Upper lobe of right lung (tissue), 1 donor: ENCODE results near the gene LMBRD2. TPM values are rescaled to one million over a fixed set of nuclear protein-coding genes. Genes with fewer than 3 reads are reported as not detected.

Source experiments
- ATAC-seq: fragments of 200-7000 bp; cut with Tn5 transposase; one replicate; pipeline ENCODE4 v1.9.1; 2020; ENCODE audit warnings: mild to moderate bottlenecking, moderate library complexity
- DNase-seq: peaks from one replicate; pipeline ENCODE4 v3.0.0-alpha.2; 2020
- H3K27ac ChIP-seq: fragments of 200-600 bp; one replicate; pipeline ENCODE4 v1.8.0; 2022
- H3K27me3 ChIP-seq: fragments of 200-600 bp; one replicate; pipeline ENCODE4 v1.8.0; 2022; ENCODE audit warnings: mild to moderate bottlenecking
- H3K36me3 ChIP-seq: fragments of 200-600 bp; one replicate; pipeline ENCODE4 v1.8.0; 2022
- H3K4me1 ChIP-seq: fragments of 200-600 bp; one replicate; pipeline ENCODE4 v1.8.0; 2022
- H3K4me3 ChIP-seq: fragments of 200-600 bp; one replicate; pipeline ENCODE4 v1.8.0; 2022; ENCODE audit warnings: mild to moderate bottlenecking
- H3K9me3 ChIP-seq: fragments of 200-600 bp; one replicate; pipeline ENCODE4 v1.8.0; 2022
- CTCF ChIP-seq: fragments of 200-600 bp; IDR thresholded peaks from one replicate; pipeline ENCODE4 v1.8.0; 2022; ENCODE audit warnings: antibody characterized with exemption
- intact Hi-C: fragments of 100-400 bp; cut with DNase I; formaldehyde crosslinking; loops from one replicate; pipeline ENCODE4 v1.11.0; 2022
- total RNA-seq: library from RNA; stranded (reverse); fragmentation: NEBNext Ultra II Directional; extraction: Animal tissue kit (Norgen Biotek cat#: 25700); gene quantifications from one replicate; pipeline ENCODE4 v1.2.1, GENCODE V29; 2021
- donor health status: DM: no; HTN: yes; CAD: no; lungs with severe emphysema.

LMBRD2 gene
- total RNA-seq, 1 donor from 2014 or later, result 10.0 TPM

- H3K9me3 ChIP-seq, result no peaks in the 10 kb centered on the region
- intact Hi-C loops, result no loop called here
- H3K4me1 ChIP-seq, result no peaks in the 10 kb centered on the region
- DNase-seq (no peak), ATAC-seq (no peak)
- no peak overlapping the region for H3K4me3 ChIP-seq
- TF ChIP-seq CTCF, result no peak
- no peak overlapping the region for H3K27ac ChIP-seq
- peaks cover 78% of the 10 kb centered on the region for H3K36me3 ChIP-seq
- no peaks in the 10 kb centered on the region for H3K27me3 ChIP-seq
These were observed 25.5 kb upstream of the LMBRD2 start for GRCh38 chr5:36177154-36177553.

GRCh38 chr5:36175043-36175442, 23.4 kb upstream of the LMBRD2 start:
- Histone ChIP-seq H3K27ac (no peak overlapping the region), H3K36me3 (peaks cover 79% of the 10 kb centered on the region), H3K27me3 (no peaks in the 10 kb centered on the region), H3K4me3 (no peak overlapping the region), H3K9me3 (no peaks in the 10 kb centered on the region), H3K4me1 (no peaks in the 10 kb centered on the region)
- DNase-seq (no peak), ATAC-seq (no peak)
- intact Hi-C loops, result no loop called here
- TF ChIP-seq CTCF, result no peak

GRCh38 chr5:36174119-36174518, 22.4 kb upstream of the LMBRD2 start:
- H3K27me3 ChIP-seq, result no peaks in the 10 kb centered on the region
- H3K36me3 ChIP-seq, result peaks cover 79% of the 10 kb centered on the region
- intact Hi-C loops, result no loop called here
- no peaks in the 10 kb centered on the region for H3K9me3 ChIP-seq
- H3K27ac ChIP-seq, result no peak overlapping the region
- ATAC-seq, result no peak
- DNase-seq, result no peak
- no peak overlapping the region for H3K4me3 ChIP-seq
- TF ChIP-seq CTCF, result no peak
- H3K4me1 ChIP-seq, result no peaks in the 10 kb centered on the region

GRCh38 chr5:36173426-36173825, 21.7 kb upstream of the LMBRD2 start:
- ATAC-seq, result no peak
- intact Hi-C loops, result no loop called here
- H3K4me3 ChIP-seq, result no peak overlapping the region
- peaks cover 79% of the 10 kb centered on the region for H3K36me3 ChIP-seq
- TF ChIP-seq CTCF, result no peak
- no peaks in the 10 kb centered on the region for H3K4me1 ChIP-seq
- H3K27ac ChIP-seq, result no peak overlapping the region
- no peaks in the 10 kb centered on the region for H3K27me3 ChIP-seq
- H3K9me3 ChIP-seq, result no peaks in the 10 kb centered on the region
- no peak for DNase-seq

GRCh38 chr5:36172599-36172998, 20.9 kb upstream of the LMBRD2 start:
- Histone ChIP-seq H3K4me1 (no peaks in the 10 kb centered on the region), H3K27ac (no peak overlapping the region), H3K9me3 (no peaks in the 10 kb centered on the region), H3K4me3 (no peak overlapping the region), H3K27me3 (no peaks in the 10 kb centered on the region), H3K36me3 (peaks cover 79% of the 10 kb centered on the region)
- no peak for TF ChIP-seq CTCF
- intact Hi-C loops, result no loop called here
- DNase-seq (no peak), ATAC-seq (no peak)

DNA sequence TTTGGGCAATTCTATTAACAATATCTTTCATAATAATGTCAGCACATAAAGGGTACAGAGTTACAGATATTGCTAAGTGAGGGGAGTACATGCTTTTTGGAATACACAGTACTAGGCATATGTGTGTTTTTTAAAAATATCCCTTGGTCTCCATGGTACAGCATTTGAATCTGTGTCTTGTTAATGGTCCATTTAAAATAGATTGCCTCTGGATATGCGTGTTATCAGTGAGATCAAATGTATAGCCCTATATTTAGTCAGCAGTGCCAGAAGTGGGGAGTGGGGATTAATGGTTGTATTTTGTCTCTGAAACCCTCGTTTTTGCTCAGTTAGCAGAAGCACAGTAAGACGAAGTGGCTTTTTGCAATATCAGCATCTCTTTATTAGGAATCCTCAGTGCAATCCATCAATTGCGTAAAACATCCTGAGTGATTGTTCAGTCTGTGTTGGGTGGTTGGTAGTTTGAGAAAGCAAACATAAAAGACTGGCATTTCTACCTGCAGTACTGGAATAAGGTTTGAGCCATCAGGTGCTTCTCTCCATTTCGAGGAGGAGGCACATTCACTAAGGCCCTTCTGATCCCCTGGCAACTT, 19.2 kb upstream of the LMBRD2 start:
- H3K4me1 ChIP-seq, result no peaks in the 10 kb centered on the region
- no peak overlapping the region for H3K27ac ChIP-seq
- H3K4me3 ChIP-seq, result no peak overlapping the region
- intact Hi-C loops, result no loop called here
- peaks cover 93% of the 10 kb centered on the region for H3K36me3 ChIP-seq
- no peaks in the 10 kb centered on the region for H3K9me3 ChIP-seq
- no peaks in the 10 kb centered on the region for H3K27me3 ChIP-seq
- no peak for TF ChIP-seq CTCF
- ATAC-seq (no peak), DNase-seq (no peak)
